Osteocyte (in vitro differentiated cells): ENCODE measurements around the gene PRAMEF12. TPM values are rescaled to one million over a fixed set of nuclear protein-coding genes. Genes with fewer than 3 reads are reported as not detected.
A peak's percentile ranks its signal among the peaks of the same experiment; 100 is the strongest.

ENCODE experiments used
- DNase-seq: peaks from one replicate; pipeline ENCODE4 v3.0.0; 2021; ENCODE audit warnings: mixed read lengths; ENCODE audit not compliant: unreplicated experiment; ENCODE audit errors: extremely low spot score
- H3K27ac Mint-ChIP-seq: one replicate; pipeline ENCODE4 v1.8.0; 2021; ENCODE audit warnings: mild to moderate bottlenecking, mixed read lengths; ENCODE audit not compliant: unreplicated experiment
- H3K27me3 Mint-ChIP-seq: one replicate; pipeline ENCODE4 v1.8.0; 2021; ENCODE audit warnings: mixed read lengths; ENCODE audit not compliant: unreplicated experiment
- H3K36me3 Mint-ChIP-seq: one replicate; pipeline ENCODE4 v1.8.0; 2021; ENCODE audit warnings: mixed read lengths; ENCODE audit not compliant: unreplicated experiment
- H3K4me1 Mint-ChIP-seq: one replicate; pipeline ENCODE4 v1.8.0; 2021; ENCODE audit warnings: mixed read lengths; ENCODE audit not compliant: unreplicated experiment
- H3K4me3 Mint-ChIP-seq: one replicate; pipeline ENCODE4 v1.8.0; 2021; ENCODE audit warnings: mild to moderate bottlenecking, moderate library complexity, mixed read lengths; ENCODE audit not compliant: unreplicated experiment
- H3K9me3 Mint-ChIP-seq: one replicate; pipeline ENCODE4 v1.8.0; 2021; ENCODE audit warnings: mixed read lengths; ENCODE audit not compliant: unreplicated experiment
- CTCF ChIP-seq: fragments of 200-600 bp; sonication (generic); IDR thresholded peaks from 2 replicates; pipeline ENCODE4 v1.5.0; 2021; ENCODE audit warnings: antibody characterized with exemption, mild to moderate bottlenecking, moderate library complexity
- total RNA-seq: library from RNA; stranded (reverse); gene quantifications from 2 replicates; pipeline ENCODE4 v1.2.1, GENCODE V29; 2021

PRAMEF12 gene
- total RNA-seq, 1 donor from 2014 or later, result not detected

GRCh38 chr1:12739613-12740012 lies 33.9 kb upstream of the PRAMEF12 start:
- Mint-ChIP-seq H3K9me3 (peaks cover 3% of the 10 kb centered on the region), H3K27me3 (peaks cover 9% of the 10 kb centered on the region), H3K4me1 (no peaks in the 10 kb centered on the region), H3K36me3 (no peaks in the 10 kb centered on the region), H3K4me3 (no peak overlapping the region), H3K27ac (no peak overlapping the region)
- TF ChIP-seq CTCF, result no peak
- DNase-seq, result no peak

GRCh38 chr1:12741946-12742345 lies 31.6 kb upstream of the PRAMEF12 start:
- no peak for DNase-seq
- Mint-ChIP-seq H3K27ac (no peak overlapping the region), H3K4me3 (no peak overlapping the region), H3K27me3 (peaks cover 4% of the 10 kb centered on the region), H3K36me3 (no peaks in the 10 kb centered on the region), H3K4me1 (peaks cover 5% of the 10 kb centered on the region), H3K9me3 (peaks cover 6% of the 10 kb centered on the region)
- no peak for TF ChIP-seq CTCF

- peaks cover 5% of the 10 kb centered on the region for H3K4me1 Mint-ChIP-seq
- no peaks in the 10 kb centered on the region for H3K36me3 Mint-ChIP-seq
- H3K27ac Mint-ChIP-seq, result no peak overlapping the region
- H3K4me3 Mint-ChIP-seq, result no peak overlapping the region
- peaks cover 21% of the 10 kb centered on the region for H3K9me3 Mint-ChIP-seq
- TF ChIP-seq CTCF, result no peak
- DNase-seq, result no peak
- peaks cover 2% of the 10 kb centered on the region for H3K27me3 Mint-ChIP-seq
Measured at GRCh38 chr1:12745126-12745991, 28.2 kb upstream of the PRAMEF12 start.

- no peaks in the 10 kb centered on the region for H3K36me3 Mint-ChIP-seq
- H3K27ac Mint-ChIP-seq, result peak within 1 kb of the TSS; percentile 3
- peaks cover 5% of the 10 kb centered on the region for H3K4me1 Mint-ChIP-seq
- no peak within 1 kb of the TSS for H3K4me3 Mint-ChIP-seq
- no peak for DNase-seq
- no peak for TF ChIP-seq CTCF
- peaks cover 24% of the 10 kb centered on the region for H3K9me3 Mint-ChIP-seq
- H3K27me3 Mint-ChIP-seq, result peaks cover 5% of the 10 kb centered on the region
Measured at GRCh38 chr1:12745992-12746323, 27.6 kb upstream of the PRAMEF12 start, which contains the start of gene CFAP107. Gene CFAP107 (plus strand): TSS chr1:12746200. CDS start chr1:12746431, 231 bp downstream.

GRCh38 chr1:12748778-12749355 lies 24.7 kb upstream of the PRAMEF12 start:
- Mint-ChIP-seq H3K36me3 (no peaks in the 10 kb centered on the region), H3K27ac (no peak overlapping the region)

More at GRCh38 chr1:12748778-12749355, 24.7 kb upstream of the PRAMEF12 start:
- Mint-ChIP-seq H3K9me3 (peaks cover 24% of the 10 kb centered on the region), H3K27me3 (peaks cover 5% of the 10 kb centered on the region), H3K4me1 (peaks cover 5% of the 10 kb centered on the region), H3K4me3 (no peak overlapping the region)
- no peak for DNase-seq
- no peak for TF ChIP-seq CTCF
